Measurements from ENCODE around the gene SIAE.

GRCh38 chr11:124707829-124708228 is 34.3 kb upstream of the SIAE start:
- no peak for TF ChIP-seq CTCF (IDR thresholded peaks at IDR 0.05)
- no peak for TF ChIP-seq POLR2A (IDR thresholded peaks at IDR 0.05)

All from testis (tissue), 2 donors.